HS-5 (cell line): Measurements from ENCODE around the gene KAZN.

Source experiments
- DNase-seq: peaks from one replicate; pipeline ENCODE4 v3.0.0-alpha.2; 2012; ENCODE audit warnings: low read depth

Gene KAZN

DNA sequence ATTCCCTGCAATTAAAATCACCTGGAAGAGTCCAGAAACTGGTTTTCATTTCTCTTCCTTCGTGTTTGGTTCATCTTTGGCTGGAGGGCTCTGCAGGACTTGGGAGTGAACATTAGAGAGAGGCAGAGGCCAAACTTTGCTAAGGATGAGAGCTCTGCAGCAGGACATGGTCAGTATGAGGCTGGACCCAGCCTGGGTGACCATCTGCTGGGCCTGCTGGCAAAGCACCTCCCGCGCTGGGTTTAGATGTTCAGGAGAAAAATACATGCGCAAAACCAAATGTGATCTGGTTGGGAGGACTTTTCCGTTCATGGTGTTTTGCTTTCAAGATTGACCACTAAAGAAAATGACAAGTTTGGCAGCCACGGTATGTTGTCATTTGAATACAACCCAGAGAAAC is 15.9 kb downstream of the KAZN start:
- DNase-seq = no peak

DNA sequence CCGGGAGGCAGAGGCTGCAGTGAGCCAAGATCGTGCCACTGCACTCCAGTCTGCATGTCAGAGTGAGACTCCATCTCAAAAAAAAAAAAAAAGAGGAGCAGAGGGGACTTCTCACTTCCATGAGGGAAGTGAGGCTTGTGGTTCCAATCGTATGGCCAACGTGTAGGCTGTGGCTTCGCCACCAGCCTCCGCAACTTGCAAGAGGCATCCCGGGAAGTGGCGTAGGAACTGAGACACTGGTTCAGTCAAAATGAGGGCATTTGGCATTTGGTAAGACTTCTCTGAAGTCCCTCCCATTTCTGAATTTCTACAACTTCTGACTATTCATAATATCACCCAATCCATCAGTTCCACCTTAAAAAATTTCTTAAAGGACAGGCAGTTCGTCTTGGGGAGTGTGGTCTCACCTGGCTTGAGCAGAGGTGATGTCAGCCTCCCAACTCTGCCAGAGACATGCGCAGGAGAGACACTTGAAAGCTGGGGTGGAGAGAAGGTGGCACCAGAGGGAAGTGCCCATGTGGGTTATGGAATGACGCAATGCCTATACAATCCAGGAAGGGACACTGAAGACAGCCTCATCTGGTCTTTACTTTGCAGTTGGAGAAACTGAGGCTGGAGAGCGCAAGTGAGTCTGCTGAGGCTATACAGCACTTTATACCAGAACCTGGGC is 17.2 kb downstream of the KAZN start:
- no peak for DNase-seq

DNA sequence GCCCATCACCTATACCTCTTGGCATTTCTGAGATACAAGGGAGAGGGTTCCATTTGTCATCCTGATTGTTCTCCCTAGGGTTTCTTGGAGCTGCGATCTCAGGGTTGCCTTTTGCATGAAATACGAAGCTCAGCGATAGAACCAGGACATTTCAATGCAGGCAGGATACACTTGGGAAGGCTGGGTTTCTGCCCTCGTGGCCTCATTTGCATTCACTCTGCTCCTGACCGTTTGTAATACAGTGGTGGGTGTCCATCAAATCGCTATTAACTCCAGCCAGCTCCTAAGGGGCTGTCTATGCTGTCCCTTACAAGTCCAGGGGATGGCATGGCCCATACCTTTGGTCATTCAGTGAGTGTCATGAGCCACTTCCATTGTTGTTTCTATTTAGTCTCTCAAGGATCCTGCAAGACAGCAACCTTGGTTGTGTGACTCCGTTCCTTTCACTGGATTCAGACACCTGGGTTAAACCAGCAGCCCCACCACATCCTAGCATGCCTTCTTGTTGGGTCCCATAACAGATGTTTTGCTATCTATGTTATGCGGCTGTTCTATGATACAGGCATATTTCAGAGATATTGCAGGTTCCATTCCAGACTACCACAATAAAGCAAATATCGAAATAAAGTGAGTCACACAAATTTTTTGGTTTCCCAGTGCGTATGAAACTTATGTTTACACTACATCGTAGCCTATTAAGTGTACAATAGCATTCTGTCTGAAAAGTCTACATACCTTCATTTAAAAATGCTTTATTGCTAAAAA is 18.3 kb downstream of the KAZN start:
- no peak for DNase-seq

DNA sequence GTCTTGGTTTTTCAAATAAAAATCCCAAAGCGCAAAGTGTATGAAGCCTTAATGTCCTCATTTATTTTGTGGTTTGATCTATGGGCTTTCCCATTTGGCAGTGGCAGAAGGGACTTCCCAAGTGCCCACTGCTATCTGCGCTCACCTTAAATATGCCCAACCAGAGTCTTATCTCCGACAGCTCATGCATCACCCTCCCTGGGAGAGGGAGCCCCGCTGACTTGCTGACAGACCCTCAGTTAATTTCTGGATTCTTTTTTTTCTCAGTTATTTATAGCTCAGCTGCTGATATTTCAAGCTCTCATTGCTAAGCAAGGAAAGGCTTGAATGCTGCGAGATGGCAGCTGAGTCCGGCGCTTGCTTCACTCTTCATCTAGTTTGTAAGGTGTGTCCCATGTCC is 19.3 kb downstream of the KAZN start:
- DNase-seq = no peak

DNA sequence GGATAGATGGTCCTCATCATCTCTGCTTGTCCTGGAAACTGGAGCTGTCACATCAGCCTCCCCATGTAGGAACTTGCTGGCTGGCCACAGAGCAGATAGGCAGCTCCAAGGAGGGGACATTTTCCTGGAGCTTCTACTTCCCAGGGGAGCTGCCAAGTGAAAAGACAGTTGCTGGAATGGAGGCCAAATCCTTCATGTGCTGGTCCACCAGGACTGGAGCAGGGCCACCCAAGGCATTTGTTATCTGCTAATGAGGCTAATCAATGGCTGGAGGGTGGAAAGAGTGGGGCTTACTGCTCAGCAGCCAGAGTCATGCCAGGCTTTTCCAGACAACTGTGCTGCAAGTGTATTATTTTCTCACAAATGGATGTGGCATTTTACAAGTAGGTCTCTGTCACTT is 22.5 kb downstream of the KAZN start:
- no peak for DNase-seq

DNA sequence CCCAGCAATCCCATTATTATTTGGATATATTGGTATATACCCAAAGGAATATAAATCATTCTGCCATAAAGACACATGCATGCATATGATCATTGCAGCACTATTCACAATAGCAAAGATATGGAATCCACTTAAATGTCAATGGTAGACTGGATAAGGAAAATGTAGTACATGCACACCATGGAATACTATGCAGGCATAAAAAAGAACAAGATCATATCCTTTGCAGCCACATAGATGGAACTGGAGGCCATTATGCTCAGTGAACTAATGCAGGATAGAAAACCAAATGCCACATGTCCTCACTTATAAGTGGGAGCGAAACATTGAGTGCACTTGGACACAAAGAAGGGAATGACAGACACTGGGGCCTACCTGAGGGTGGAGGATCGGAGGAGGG is 24.6 kb downstream of the KAZN start:
- no peak for DNase-seq

DNA sequence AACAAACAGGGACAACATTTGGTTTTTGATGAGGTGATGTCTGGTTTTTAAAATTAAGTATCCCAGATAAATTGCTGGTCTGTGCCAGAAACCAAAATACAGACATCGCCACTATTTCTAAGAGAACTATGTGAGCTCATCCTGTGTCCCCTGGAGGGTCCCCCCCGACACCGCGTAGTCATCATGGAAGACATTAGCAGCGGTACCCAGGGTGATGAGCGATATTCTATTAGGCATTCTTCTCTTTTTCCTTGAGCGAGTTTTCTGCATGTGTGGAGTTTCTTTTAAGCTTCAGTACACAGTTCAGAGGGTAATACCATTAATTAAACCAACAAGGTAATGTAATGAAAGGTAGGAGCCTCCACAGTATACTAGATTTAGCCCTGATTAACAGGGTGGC is 26.5 kb downstream of the KAZN start:
- DNase-seq = no peak

DNA sequence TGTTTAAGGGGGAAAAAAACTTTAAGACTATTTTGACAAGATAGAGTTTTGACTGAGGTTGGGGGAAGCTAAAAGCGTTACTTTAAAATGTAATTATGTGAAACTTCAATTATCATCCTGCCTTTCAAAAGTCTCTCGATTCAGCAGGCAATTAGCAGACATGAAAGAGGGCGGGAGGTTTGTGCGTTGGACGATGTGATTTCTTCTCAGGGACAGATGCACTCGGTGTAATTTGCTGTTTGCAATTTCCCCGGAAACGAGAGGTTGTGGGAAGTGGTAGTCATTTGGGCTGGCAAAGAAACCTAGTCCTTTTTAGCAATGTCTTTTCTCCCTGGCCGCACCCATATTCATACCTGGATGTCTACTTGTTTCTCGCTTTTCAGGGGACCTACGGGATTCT is 27.1 kb downstream of the KAZN start:
- DNase-seq = no peak

DNA sequence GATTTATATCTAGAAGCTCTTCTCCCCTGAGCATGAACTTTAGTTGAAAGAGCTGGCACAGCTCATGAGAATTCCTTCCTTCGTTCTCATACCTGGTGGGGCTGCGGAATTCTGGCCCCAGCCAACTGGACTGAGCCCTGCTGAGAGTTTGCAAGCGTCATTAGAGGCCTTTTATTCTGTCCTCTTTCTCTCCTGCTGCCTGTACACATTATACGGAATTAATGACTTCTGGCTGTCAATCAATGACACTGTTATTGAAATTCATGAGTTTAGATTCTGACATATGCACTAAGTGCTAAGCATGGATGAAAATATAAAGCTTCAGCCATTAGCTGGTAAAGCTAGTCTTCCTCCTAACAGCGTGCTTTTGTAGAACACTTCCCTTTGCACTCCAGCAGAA is 27.5 kb downstream of the KAZN start:
- DNase-seq = no peak

DNA sequence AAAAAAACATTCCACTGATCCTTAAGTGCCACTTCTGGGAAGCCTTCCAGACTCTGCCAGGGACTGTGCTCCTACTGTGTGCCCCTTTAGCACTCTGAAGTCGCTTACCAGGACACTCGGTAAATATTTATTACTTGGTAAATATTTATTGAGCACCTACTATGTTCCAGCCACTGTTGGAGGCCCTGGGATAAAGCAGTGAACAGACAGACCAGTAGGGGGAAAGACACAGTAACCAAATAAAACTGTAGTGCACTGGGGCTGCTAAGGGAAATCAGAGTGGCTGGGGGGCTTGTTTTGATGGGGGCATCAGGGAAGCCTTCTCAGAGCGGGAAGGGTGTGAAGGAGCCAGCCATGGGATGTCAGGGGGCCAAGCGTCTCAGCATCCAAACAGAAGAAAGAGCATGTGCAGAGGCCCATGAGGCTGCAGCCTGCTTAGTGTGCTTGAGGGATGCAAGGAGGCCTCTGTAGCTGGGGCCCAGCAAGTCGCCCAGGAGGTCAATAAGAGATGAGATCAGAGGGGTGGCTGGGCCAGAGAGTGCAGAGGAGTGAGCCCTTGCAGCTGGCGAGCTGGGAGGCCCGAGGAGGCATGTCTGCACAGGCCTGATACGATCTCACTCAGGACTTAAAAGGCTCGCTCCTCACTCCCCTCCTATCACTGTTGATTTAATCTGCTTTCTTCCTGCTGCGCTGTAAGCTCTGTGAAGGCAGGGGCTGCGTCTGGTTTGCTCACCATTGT is 28.6 kb downstream of the KAZN start:
- DNase-seq = no peak

DNA sequence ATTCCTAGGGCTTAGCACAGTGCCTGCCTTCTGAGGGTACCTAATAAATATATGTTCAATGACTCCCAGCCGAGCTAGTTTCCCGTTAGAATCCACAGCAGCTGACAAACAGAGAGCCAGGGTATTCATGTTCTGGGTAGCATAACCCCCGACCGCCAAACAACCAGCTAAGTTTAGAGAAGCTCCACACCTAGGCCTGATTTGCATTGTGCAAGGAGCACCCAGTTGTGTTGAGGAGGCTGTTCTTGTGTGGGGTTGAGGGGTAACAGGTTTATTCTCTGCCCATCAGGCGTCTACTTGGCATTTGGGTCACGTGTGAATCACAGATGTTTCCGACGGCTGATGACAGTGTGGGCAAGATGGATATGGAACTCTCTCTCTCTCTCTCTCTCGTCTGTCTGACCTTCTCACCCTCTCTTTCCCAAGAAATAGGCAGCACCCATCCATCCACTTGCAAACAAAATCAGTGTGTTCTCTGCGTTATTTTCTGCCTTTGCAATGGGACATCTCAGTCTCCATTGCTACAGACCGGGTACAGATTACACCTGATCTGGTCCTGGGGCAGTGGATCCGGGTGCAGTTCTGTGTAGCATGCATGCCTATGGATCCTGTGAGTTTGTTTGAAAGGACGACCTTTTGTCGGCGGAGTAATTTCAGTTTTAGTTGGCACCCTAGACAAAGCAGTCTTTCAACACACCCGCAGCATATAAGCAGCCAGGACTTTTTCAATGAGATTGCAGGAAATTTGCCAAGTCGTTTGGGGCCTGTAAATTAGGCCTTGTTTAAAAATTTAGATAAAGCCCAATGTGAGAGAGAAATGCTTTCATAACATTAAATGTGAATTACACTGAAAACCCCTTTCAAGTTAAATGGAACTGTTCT is 29.4 kb downstream of the KAZN start:
- DNase-seq = no peak

DNA sequence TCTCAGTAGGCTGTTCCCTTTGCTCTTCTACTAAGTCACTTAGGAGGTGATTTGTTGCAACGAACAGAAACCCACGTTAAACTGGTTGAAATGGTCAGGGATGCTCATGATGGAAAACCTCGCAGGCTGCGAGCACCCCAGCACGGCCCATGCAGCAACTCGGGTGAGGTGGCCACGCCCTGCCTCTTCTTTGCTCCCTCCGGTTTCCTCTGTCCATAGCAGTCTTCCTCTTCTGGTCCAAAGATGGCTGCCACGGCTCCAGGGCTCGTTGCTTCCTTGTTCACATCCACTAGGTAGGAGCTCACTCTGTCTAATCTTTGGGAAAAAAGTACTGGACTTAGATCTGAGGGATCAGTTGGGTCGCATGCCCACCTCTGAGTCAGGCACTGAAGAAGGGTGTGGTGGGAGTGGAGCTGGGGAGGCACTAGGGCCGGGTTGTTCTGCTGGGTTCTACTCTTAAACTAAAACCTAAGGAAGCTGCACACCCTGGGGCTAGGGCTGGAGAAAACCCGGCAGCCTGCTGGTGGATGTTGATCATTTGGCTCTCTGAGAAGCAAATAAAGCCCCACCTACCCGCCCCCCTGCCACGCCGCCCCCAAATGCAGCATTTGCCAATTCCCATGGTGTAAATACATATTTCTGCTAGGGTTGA is 31.0 kb downstream of the KAZN start:
- DNase-seq = no peak

DNA sequence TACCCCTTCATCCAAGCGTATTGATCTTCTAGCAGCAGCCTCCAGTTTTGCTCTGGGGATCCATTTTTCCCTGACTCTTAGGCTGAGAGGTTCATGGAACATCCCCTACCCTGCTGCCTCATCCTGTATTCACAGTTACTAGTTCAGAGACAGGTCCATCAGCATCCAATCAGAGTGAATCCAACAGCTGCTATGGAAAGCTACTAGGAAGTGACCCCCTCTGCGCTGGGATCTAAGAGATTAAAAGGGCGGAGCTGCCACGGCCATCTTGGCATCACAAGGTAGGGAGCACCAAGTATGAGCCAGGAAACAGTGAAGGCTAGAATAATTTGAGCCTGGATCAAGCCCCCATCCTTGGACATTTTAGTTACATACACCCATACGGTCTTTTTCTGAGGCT is 32.5 kb downstream of the KAZN start:
- DNase-seq = no peak

DNA sequence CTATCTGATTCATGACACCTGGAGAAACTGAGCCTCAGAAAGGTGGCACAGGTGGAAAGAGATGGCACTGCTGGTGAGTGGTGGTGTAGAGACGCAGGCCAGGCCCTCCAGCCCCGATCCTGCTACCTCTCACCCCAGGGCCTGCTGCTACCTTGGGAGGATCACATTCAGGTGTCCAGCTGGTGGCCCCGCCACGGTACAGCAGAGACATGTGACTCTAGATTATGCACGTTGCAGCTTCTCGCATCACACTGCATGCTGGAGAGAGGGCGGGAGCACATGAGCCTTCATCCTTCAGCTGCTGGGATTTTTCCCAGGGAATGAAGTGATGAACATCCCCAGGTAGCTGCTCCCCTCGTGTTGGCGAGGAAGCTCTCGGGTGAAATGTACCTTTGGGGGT is 32.9 kb downstream of the KAZN start:
- no peak for DNase-seq

DNA sequence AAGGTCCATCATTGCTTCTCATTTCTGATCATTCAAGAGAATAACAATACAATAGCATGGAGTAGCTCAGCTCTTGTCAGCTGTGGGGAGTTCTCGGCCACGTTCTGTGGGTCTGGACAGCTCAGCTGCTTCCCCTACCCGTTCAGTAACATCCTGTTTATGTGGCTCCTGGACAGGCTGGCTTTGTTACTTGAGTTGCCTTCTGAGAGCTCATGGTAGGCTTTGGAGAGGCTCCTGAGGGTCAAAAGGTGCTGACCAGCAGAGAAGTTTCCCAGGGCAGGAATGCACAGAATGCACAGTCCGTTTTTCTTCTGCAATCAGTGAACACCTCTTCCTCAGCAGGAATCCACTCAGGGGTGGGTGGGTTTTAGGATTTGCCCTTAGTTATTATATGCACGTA is 36.0 kb downstream of the KAZN start:
- no peak for DNase-seq

DNA sequence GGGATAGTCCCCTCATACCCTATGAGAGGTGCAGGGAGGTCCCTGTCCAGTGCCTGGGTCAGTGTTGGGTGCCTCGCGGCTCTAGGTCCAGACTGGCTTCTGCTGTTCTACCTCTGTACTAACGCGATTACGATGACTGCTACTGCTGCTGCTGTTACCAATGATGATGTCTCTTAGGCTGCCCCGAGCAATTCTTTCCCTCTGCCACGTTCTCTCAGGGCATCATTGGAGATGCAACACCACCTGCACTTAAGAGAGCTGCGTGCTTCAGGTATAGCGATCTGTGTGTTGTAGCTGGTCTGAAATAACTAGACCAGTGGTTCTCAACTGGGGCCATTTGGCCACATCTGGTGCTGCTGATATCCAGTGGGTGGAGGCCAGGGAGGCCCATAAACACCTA is 36.9 kb downstream of the KAZN start:
- DNase-seq = no peak

DNA sequence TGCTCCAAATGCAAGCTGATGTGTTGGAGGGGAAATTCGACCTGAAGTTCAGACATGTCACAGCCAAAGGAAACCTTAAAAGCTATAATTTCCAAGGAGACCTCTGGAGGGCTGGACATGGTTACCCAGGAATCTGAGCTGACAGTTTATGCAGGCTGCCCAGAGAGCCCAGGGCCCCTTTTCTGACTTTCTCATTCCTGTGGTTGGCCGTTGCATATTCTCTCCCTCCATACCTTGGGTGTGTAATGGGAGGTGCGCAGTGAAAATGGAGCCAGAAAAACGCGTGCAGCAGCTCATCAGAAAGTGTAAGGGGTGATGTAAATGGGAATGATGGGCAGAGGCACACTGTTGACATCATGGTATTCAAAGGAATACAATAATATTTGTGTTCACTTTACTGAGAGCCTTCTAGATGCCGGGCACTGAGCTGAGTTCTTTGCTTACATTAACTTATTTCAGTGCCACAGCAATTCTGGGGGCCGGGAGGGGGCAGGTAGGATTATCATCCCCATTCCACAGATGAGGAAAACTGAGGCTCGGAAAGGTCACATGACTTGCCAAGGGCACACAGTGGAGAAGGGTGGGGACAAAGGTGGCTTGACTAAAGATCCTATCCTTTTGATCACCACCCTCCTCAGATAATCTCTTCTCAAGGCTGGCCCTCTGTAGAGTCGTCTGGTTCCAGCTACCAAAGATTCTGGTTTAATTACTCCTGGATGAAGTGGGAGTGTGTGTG is 38.6 kb downstream of the KAZN start:
- DNase-seq = no peak

DNA sequence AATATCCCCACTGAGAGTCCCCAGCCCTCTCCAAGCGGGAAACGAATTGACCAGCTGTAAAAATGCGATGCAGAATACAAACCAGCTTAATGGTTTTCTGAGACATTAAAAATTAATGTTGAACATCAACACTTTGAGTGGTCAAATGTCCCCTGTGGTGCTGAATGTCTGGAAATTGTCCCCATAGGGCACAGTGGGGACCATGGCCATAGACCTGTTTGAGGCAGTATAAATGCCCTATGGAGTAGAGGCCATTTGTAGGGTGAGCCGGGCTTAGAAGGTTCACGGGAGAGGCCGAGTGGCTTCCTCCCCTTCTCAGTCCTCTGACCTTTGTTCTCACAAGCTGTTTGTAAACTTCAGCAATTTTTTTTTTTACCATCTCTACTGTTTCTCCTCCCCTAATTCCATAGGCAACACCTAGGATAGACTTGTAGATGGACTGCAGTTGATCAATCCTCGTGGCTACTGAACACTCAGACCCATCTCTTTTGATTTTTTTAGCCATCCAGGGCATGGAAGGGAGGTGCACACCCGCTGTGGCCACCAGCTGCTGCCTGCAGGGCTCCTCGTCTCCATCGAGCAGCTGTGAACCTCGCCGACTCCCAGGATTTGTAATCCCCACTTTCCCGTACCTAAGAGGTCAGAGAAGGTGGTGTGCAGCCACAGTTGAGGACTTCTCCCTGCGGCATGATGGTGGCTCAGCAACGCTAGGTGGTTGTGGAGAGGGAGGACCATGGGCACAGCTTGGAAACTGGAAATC is 41.0 kb downstream of the KAZN start:
- DNase-seq = no peak

DNA sequence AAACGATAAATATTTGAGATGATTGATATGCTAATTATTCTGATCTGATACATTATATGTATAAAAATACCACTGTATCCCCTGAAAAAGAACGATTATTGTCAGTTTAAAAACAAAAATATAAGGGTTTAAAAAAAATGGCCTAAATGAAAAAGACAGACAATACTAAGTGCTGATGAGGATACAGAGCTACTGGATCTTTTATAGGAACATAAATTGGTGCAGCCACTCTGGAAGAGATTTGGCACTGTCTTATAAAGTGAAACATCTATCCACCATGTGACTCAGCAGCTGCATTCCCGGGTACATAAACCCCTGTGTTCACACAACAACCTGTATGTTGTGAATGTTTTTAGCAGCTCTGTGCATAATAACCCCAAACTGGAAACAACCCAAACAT is 44.2 kb downstream of the KAZN start:
- no peak for DNase-seq

DNA sequence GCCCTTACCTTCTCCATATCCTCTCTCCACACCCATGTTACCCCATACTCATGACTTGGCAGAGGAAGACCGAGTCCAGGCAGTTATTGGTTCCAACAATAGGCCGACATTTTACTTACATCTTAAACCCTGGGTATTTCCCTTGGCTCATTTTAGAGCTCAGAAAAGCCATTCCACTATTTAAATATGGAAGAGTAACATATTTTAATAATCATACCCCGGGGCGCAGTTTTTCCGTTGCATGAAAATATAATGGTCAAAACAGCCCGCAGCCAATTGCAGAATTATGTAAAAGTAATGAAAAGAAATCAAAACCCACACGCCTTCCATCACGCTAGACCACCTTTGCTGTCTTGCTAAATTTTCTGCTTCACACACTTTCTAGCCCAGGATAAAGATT is 48.5 kb downstream of the KAZN start:
- DNase-seq = no peak
